Testis (tissue), 3 donors: ENCODE results near the gene PRR16. TPM values are rescaled to one million over a fixed set of nuclear protein-coding genes. Genes with fewer than 3 reads are reported as not detected.
"Not testable (repeated sequence)": the region's sequence is repeated elsewhere in the genome, so short reads cannot be mapped to it uniquely, and the experiment has no call there.

Experiments
- DNase-seq: peaks from one replicate; pipeline ENCODE4 v3.0.0-alpha.2; 2019
- H3K27ac ChIP-seq, 2 donors: fragments of 200-600 bp; sonication (generic); one replicate each; pipeline ENCODE4 v1.5.1; 2019
- H3K27me3 ChIP-seq: fragments of 200-600 bp; sonication (generic); one replicate; pipeline ENCODE4 v1.5.1; 2019
- H3K36me3 ChIP-seq: fragments of 200-600 bp; sonication (generic); one replicate; pipeline ENCODE4 v1.5.1; 2017; ENCODE audit warnings: low read depth; ENCODE audit errors: missing control alignments
- H3K4me1 ChIP-seq: fragments of 200-600 bp; sonication (generic); one replicate; pipeline ENCODE4 v1.5.1; 2019
- H3K4me3 ChIP-seq, 2 donors: fragments of 200-600 bp; sonication (generic); one replicate each; pipeline ENCODE4 v1.5.1; 2017 to 2019
- H3K9me3 ChIP-seq: fragments of 200-600 bp; sonication (generic); one replicate; pipeline ENCODE4 v1.5.1; 2017
- CTCF ChIP-seq, 3 experiments: fragments of 450-650 bp in 2 of 3; fragments of 200-600 bp in 1 of 3; sonication (generic) in 1 of 3; IDR thresholded peaks; one replicate each; pipeline ENCODE4 v1.5.1; 2016 to 2019; ENCODE audit warnings: antibody characterized with exemption in 3 of 3, mild to moderate bottlenecking in 2 of 3, moderate library complexity in 1 of 3
- POLR2A ChIP-seq: fragments of 450-650 bp; IDR thresholded peaks from one replicate; pipeline ENCODE4 v1.6.1; 2017; ENCODE audit warnings: antibody characterized with exemption, mild to moderate bottlenecking, moderate library complexity
- WGBS, 2 donors: methylation state at CpG; one replicate each; pipeline ENCODE4 v1.1.5; 2018; 5-methylcytosine and 5-hydroxymethylcytosine counted together
- intact Hi-C: fragments of 100-400 bp; cut with DNase I; formaldehyde crosslinking; loops from one replicate; pipeline ENCODE4 v1.15.1; 2023; ENCODE audit warnings: low total_unique reads
- polyA plus RNA-seq: library from polyadenylated mRNA; stranded (reverse); fragments of 350-450 nt; fragmentation: Illumina TruSeq; extraction: RNeasy Lipid Tissue Mini Kit (QIAGEN cat#74804); gene quantifications from one replicate; pipeline ENCODE4 v1.2.3, GENCODE V29; 2014; ENCODE audit warnings: low read depth, low replicate concordance; ENCODE audit not compliant: insufficient read depth
- total RNA-seq, 2 donors: library from RNA; depleted of rRNA; stranded (reverse); fragments of >200 nt; gene quantifications; one replicate each; pipeline ENCODE4 v1.2.3, GENCODE V29; 2016

Gene PRR16
- total and polyA plus RNA-seq, 3 donors from 2014 or later, result 0.68 to 3.4 (median 1.5) TPM

- H3K27me3 ChIP-seq, result no peaks in the 10 kb centered on the region
- WGBS, 2 donors, result 63 to 75% methylated on average over 9 of the region's 9 CpGs
- H3K4me1 ChIP-seq, result no peaks in the 10 kb centered on the region
- no peak for DNase-seq
- H3K4me3 ChIP-seq, result no peak overlapping the region
- no peak overlapping the region for H3K27ac ChIP-seq
- no peaks in the 10 kb centered on the region for H3K36me3 ChIP-seq
- intact Hi-C loops, result no loop called here
- no peaks in the 10 kb centered on the region for H3K9me3 ChIP-seq
- no peak for TF ChIP-seq POLR2A
Observed at GRCh38 chr5:120690621-120691407, 226.7 kb downstream of the PRR16 start.

DNA sequence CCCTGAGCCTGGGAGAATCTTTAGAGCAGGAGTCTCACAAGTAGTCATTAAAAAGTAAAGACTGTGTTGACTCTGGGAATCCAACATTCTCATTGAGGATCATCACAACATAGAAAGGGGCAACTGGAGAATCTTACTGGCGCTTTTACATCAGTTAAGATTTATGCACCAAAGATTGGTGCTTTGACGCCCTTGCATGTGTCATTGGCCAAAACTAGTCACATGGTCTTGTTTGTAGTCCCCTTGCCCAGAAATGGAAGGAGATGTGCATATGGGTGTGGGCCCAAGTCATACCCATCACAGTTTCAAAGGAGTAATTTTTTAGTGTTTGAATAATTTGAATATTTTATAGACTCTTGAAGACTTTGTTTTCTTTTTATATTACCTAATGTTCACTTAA, 228.2 kb downstream of the PRR16 start:
- intact Hi-C loops, result no loop called here
- whole genome bisulfite sequencing, 2 donors, result 65 to 85% methylated on average over 2 of the region's 2 CpGs
- no peak for TF ChIP-seq POLR2A
- TF ChIP-seq CTCF (IDR thresholded peaks at IDR 0.05), result no peak

GRCh38 chr5:120695368-120695880, 231.3 kb downstream of the PRR16 start:
- intact Hi-C loops, result no loop called here
- Histone ChIP-seq H3K36me3 (no peaks in the 10 kb centered on the region), H3K27me3 (no peaks in the 10 kb centered on the region), H3K9me3 (no peaks in the 10 kb centered on the region), H3K4me3 (no peak overlapping the region), H3K4me1 (no peaks in the 10 kb centered on the region), H3K27ac (no peak overlapping the region)
- TF ChIP-seq CTCF (IDR thresholded peaks at IDR 0.05) (no peak), POLR2A (no peak)
- DNase-seq, result no peak
- 63 to 65% methylated on average over 4 of the region's 4 CpGs for WGBS, 2 donors

More for the DNA sequence above, 228.2 kb downstream of the PRR16 start:
- no peaks in the 10 kb centered on the region for H3K27me3 ChIP-seq
- no peaks in the 10 kb centered on the region for H3K4me1 ChIP-seq
- H3K36me3 ChIP-seq, result no peaks in the 10 kb centered on the region
- no peak overlapping the region for H3K27ac ChIP-seq
- H3K9me3 ChIP-seq, result no peaks in the 10 kb centered on the region
- no peak overlapping the region for H3K4me3 ChIP-seq
- DNase-seq, result no peak

GRCh38 chr5:120697147-120697546, 233.0 kb downstream of the PRR16 start:
- Histone ChIP-seq H3K27ac (no peak overlapping the region), H3K27me3 (no peaks in the 10 kb centered on the region), H3K36me3 (no peaks in the 10 kb centered on the region), H3K4me1 (no peaks in the 10 kb centered on the region), H3K9me3 (no peaks in the 10 kb centered on the region), H3K4me3 (no peak overlapping the region)
- intact Hi-C loops, result no loop called here
- no peak for DNase-seq
- 70 to 82% methylated on average over 4 of the region's 4 CpGs for WGBS, 2 donors
- TF ChIP-seq POLR2A (no peak), CTCF (IDR thresholded peaks at IDR 0.05) (no peak)

DNA sequence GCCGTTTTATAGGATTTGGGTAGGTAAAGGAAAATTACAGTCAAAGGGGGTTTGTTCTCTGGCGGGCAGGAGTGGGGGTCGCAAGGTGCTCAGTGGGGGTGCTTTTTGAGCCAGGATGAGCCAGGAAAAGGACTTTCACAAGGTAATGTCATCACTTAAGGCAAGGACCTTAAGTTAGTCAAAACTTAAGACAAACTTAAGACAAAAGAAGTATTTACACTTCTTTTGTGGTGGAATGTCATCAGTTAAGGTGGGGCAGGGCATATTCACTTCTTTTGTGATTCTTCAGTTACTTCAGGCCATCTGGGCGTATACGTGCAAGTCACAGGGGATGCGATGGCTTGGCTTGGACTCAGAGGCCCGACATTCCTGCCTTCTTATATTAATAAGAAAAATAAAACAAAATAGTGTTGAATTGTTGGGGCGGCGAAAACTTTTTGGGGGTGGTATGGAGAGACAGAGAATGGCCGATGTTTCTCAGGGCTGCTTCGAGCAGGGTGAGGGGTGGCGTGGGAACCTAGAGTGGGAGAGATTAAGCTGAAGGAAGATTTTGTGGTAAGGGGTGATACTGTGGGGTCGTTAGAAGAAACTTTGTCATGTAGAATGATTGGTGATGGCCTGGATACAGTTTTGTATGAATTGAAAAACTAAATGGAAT, 233.7 kb downstream of the PRR16 start:
- H3K4me3 ChIP-seq, H3K27me3 ChIP-seq, H3K36me3 ChIP-seq, intact Hi-C loops, H3K4me1 ChIP-seq, H3K9me3 ChIP-seq, H3K27ac ChIP-seq, DNase-seq: not testable (repeated sequence)
- WGBS, 2 donors, result 82 to 84% methylated on average over 12 to 13 of the region's 13 CpGs

DNA sequence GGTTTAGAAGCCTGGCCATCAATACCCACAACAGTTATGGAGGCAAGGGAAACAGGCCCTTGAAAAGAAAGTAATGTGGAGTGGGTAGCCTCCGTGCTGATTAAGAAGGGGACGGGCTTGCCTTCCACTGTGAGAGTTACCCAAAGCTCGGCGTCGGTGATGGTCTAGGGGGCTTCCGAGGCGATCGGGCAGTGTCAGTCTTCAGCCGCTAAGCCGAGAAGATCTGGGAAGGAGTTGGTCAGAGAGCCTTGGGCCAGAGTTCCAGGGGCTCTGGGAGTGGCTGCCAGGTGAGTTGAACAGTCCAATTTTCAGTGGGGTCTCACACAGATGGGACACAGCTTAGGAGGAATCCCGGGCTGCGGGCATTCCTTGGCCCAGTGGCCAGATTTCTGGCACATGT, 236.6 kb downstream of the PRR16 start:
- H3K4me3 ChIP-seq, H3K27ac ChIP-seq, H3K9me3 ChIP-seq, H3K36me3 ChIP-seq, DNase-seq, intact Hi-C loops, H3K27me3 ChIP-seq, H3K4me1 ChIP-seq: not testable (repeated sequence)
- WGBS, 2 donors, result 96 to 98% methylated on average over 12 of the region's 12 CpGs

GRCh38 chr5:120702817-120703538, 238.9 kb downstream of the PRR16 start:
- H3K4me3 ChIP-seq, H3K27me3 ChIP-seq, H3K27ac ChIP-seq, DNase-seq, H3K4me1 ChIP-seq, H3K9me3 ChIP-seq, H3K36me3 ChIP-seq, intact Hi-C loops: not testable (repeated sequence)
- 56 to 71% methylated on average over 16 of the region's 16 CpGs for WGBS, 2 donors
